ENCODE measurements around the gene VWA7. TPM values are rescaled to one million over a fixed set of nuclear protein-coding genes. Genes with fewer than 3 reads are reported as not detected.
A peak's percentile ranks its signal among the peaks of the same experiment; 100 is the strongest.

The VWA7 gene
- total RNA-seq, 4 donors from 2014 or later, result 0.22 to 0.80 (median 0.58) TPM

DNA sequence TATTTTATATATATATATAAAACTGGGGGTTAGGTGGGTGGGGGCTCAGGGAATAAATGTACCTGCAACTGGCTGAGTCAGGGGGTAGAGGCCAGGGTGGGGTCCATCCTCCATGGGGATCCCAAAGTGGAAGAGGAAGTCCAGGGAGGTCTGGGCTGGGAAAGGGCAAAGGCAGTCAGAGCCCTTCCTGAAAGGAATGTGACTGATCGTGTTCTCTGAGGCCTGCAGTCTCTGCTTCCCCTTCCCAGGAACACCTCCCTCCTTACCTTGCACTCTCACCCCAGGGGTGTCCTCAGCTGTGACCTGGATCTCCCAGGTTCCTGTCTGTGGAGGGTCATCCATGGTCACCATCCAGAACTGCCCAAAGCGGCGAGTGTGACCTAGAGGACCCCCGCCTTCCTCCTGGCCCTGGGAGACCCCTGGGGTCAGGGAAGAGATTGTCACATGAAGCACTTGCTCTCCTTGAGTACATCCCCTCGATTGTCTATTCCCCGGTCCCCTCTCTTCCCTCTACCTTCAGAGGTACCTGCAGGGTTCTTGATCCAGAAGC is 10.0 kb downstream of the VWA7 start:
- WGBS, 2 donors, result 70 to 89% methylated on average over 3 to 6 of the region's 6 CpGs
- intact Hi-C loops (cut with DNase I), result loop anchor here (5.0 kb wide), 1 partner anchor 90 kb away; no protein-coding TSS in a partner anchor
- DNase-seq, result no peak
- H3K36me3 ChIP-seq, result peaks cover 0 to 2% (median 0%) of the 10 kb centered on the region in 3 donors
- H3K27me3 ChIP-seq, result no peaks in the 10 kb centered on the region
- H3K9me3 ChIP-seq, result no peaks in the 10 kb centered on the region
- H3K4me1 ChIP-seq, result peaks cover 3 to 40% (median 3%) of the 10 kb centered on the region in 3 donors
- no peak overlapping the region for H3K4me3 ChIP-seq
- TF ChIP-seq, protein P1, sequence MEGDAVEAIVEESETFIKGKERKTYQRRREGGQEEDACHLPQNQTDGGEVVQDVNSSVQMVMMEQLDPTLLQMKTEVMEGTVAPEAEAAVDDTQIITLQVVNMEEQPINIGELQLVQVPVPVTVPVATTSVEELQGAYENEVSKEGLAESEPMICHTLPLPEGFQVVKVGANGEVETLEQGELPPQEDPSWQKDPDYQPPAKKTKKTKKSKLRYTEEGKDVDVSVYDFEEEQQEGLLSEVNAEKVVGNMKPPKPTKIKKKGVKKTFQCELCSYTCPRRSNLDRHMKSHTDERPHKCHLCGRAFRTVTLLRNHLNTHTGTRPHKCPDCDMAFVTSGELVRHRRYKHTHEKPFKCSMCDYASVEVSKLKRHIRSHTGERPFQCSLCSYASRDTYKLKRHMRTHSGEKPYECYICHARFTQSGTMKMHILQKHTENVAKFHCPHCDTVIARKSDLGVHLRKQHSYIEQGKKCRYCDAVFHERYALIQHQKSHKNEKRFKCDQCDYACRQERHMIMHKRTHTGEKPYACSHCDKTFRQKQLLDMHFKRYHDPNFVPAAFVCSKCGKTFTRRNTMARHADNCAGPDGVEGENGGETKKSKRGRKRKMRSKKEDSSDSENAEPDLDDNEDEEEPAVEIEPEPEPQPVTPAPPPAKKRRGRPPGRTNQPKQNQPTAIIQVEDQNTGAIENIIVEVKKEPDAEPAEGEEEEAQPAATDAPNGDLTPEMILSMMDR (IDR thresholded peaks at IDR 0.05), result no peak
- no peak for TF ChIP-seq POLR2A (IDR thresholded peaks at IDR 0.05)
- no peak overlapping the region for H3K27ac ChIP-seq

DNA sequence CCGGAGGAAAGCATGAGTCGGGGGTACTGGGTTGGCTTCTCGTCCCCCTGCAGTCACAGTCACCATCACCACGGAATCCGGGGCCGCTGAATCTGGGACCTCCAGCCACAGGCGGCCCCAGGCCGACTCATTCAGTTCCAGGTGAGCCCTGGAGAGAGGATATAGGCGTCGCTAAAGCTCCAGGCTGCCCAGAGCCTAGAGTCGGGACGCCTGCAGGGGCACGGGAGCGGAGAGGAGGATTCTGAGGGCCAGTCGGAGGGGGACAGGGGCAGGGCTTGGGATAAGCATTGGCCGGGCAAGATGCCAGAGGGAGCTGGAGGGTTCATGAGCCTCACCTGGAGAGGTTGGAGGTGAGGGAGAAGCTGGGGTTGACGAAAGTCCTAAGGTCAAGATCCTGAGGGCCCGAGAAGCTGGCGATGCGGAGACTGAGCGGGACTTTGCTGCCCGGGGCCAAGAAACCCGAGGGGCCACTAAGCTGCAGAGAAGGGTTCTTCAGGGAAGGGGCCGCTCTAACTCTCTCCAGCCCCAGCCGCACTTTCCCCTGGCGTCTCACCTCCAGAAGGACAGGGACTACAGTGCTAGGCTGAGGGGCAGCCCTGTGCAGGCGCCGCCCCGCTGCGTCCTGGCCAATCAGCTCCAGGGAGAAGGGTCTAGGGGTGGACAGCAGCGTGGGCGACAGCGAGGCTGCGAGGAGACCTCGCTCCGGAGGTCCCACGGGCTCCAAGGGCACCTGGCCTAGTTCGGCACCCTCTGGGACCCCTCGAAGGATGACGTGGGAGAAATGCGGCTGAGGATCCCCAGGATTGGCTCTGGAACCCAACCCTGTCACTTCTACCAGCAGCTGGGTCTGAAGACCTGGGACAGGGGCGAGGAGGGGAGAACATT is 11.0 kb downstream of the VWA7 start:
- H3K9me3 ChIP-seq, result no peaks in the 10 kb centered on the region
- H3K4me3 ChIP-seq, result peak overlapping the region in 3 of 4 donors; percentile 5 to 52 (median 20)
- peaks cover 3 to 40% (median 3%) of the 10 kb centered on the region in 3 donors for H3K4me1 ChIP-seq
- H3K27ac ChIP-seq, result no peak overlapping the region
- no peaks in the 10 kb centered on the region for H3K27me3 ChIP-seq
- DNase-seq, result no peak
- intact Hi-C loops (cut with DNase I), result loop anchor here (5.0 kb wide), 1 partner anchor 89 kb away; no protein-coding TSS in a partner anchor
- WGBS, 2 donors, result 67% methylated on average over 11 to 22 of the region's 42 CpGs
- peaks cover 0 to 10% (median 0%) of the 10 kb centered on the region in 3 donors for H3K36me3 ChIP-seq
- TF ChIP-seq POLR2A (IDR thresholded peaks at IDR 0.05), result no peak
- TF ChIP-seq, protein P1 (IDR thresholded peaks at IDR 0.05), result no peak

DNA sequence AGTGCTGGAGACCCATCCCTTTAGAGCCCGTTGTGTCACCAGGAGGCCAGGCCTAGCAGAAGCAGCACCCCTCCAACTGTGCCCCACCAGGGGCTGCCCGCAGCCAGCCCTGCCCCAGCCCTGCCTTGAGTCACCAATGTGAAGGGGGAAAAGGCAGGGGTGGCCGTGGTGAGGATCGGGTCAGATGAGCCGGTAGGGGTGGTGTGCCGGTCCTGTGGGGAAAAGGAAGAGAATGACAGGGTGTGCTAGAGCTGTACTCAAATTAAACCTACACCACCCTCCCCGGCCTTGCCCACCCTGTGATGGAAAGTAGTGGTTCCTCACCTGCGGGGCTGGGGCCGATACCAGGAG is 11.6 kb downstream of the VWA7 start:
- 85 to 86% methylated on average over 6 to 9 of the region's 9 CpGs for WGBS, 2 donors
- Histone ChIP-seq H3K4me1 (peaks cover 3 to 38% (median 3%) of the 10 kb centered on the region in 3 donors), H3K9me3 (no peaks in the 10 kb centered on the region), H3K27ac (no peak overlapping the region), H3K36me3 (peaks cover 0 to 12% (median 0%) of the 10 kb centered on the region in 3 donors), H3K4me3 (no peak overlapping the region), H3K27me3 (no peaks in the 10 kb centered on the region)
- intact Hi-C loops (cut with DNase I), result loop anchor here (5.0 kb wide), 1 partner anchor 88 kb away; no protein-coding TSS in a partner anchor
- TF ChIP-seq POLR2A (IDR thresholded peaks at IDR 0.05), result no peak
- TF ChIP-seq, protein P1 (IDR thresholded peaks at IDR 0.05), result no peak
- DNase-seq, result no peak

DNA sequence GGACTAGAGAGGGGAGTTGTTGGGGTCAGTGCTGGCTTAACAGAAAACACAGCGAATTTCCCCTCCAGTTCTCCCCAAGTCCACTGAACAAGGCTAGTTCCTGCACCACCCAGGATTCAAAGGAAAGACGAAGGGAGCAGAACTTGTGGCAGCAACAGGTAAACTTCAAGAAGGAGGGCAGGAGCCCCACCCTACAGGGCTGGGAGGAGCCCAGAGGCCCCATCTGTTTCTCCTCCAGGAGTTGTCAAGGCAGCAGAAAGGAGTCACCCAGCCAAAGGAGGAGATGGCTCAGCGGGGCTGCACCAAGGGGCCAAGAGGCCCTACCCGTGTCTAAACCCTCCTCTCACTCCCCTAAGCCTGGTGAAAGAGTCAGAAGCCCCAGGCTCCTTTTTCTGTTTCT is 12.9 kb downstream of the VWA7 start:
- Histone ChIP-seq H3K36me3 (peaks cover 0 to 22% (median 0%) of the 10 kb centered on the region in 3 donors), H3K9me3 (no peaks in the 10 kb centered on the region), H3K4me1 (peaks cover 0 to 28% (median 3%) of the 10 kb centered on the region in 3 donors), H3K4me3 (no peak overlapping the region), H3K27me3 (no peaks in the 10 kb centered on the region), H3K27ac (no peak overlapping the region)
- TF ChIP-seq, protein P1 (IDR thresholded peaks at IDR 0.05), result no peak
- no peak for TF ChIP-seq POLR2A (IDR thresholded peaks at IDR 0.05)
- intact Hi-C loops (cut with DNase I), result no loop called here
- 77 to 84% methylated on average over 4 of the region's 4 CpGs for WGBS, 2 donors
- no peak for DNase-seq

DNA sequence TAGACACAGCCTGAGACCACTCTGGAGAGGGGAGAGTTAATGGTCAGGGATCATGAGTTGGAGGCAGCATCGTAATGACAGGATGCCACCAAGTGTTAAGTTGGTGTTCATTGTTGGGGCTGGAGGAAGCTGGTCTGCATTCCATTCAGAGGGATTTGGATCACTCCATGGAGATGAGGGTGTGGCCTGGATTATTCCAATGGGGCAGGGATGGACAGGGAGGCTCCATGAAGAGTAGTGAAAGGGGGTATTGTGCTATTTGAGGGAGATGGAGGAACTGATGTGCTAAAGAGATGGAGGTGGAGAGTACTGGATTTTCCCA is 13.5 kb downstream of the VWA7 start:
- TF ChIP-seq, protein P1 (IDR thresholded peaks at IDR 0.05), result no peak
- TF ChIP-seq POLR2A (IDR thresholded peaks at IDR 0.05), result no peak
- H3K4me1 ChIP-seq, result peaks cover 0 to 28% (median 3%) of the 10 kb centered on the region in 3 donors
- no peak overlapping the region for H3K4me3 ChIP-seq
- whole genome bisulfite sequencing, 2 donors, result 0 to 30% methylated on average over 1 of the region's 1 CpG
- no peaks in the 10 kb centered on the region for H3K27me3 ChIP-seq
- no peak for DNase-seq
- no peaks in the 10 kb centered on the region for H3K9me3 ChIP-seq
- intact Hi-C loops (cut with DNase I), result no loop called here
- H3K27ac ChIP-seq, result peak overlapping the region in 2 of 4 donors; percentile 33 to 49
- peaks cover 0 to 22% (median 0%) of the 10 kb centered on the region in 3 donors for H3K36me3 ChIP-seq

Data from esophagus squamous epithelium (tissue), 5 donors.